ENCODE data around the gene FXN.

DNA sequence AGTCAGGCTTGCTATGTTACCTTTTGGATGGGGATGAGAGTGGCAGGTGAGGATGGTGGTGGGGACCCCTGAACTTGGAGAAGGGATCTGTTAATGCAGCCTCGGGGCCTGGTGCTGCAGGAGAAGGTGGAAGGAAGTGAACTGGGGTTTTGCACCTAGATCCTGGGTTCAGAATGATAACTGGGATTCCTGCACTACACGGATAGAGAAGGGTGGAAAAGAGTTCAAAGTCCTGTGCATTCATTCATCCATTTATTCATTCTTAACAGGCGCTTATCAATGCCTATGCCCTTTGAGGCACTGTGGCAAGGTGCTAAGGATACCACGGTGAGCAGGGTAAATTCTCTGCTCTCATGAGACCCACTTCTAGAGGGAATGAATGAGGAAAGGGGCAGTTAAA lies 96.8 kb downstream of the FXN start:
- no peak for TF ChIP-seq EZH2 (IDR thresholded peaks at IDR 0.05; ENCODE audit: borderline replicate concordance, insufficient read depth, low read depth, low read length, poor library complexity, severe bottlenecking)
- TF ChIP-seq, protein P1, sequence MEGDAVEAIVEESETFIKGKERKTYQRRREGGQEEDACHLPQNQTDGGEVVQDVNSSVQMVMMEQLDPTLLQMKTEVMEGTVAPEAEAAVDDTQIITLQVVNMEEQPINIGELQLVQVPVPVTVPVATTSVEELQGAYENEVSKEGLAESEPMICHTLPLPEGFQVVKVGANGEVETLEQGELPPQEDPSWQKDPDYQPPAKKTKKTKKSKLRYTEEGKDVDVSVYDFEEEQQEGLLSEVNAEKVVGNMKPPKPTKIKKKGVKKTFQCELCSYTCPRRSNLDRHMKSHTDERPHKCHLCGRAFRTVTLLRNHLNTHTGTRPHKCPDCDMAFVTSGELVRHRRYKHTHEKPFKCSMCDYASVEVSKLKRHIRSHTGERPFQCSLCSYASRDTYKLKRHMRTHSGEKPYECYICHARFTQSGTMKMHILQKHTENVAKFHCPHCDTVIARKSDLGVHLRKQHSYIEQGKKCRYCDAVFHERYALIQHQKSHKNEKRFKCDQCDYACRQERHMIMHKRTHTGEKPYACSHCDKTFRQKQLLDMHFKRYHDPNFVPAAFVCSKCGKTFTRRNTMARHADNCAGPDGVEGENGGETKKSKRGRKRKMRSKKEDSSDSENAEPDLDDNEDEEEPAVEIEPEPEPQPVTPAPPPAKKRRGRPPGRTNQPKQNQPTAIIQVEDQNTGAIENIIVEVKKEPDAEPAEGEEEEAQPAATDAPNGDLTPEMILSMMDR (IDR thresholded peaks at IDR 0.05), result no peak

Measured in B cell (primary cell).